Midbrain (tissue), 1 donor: ENCODE measurements around the gene RPS19.
A peak's percentile ranks its signal among the peaks of the same experiment; 100 is the strongest.

Experiments
- DNase-seq: peaks from one replicate; lab custom pipeline; 2025; lab: John Stamatoyannopoulos, UW

Gene RPS19

GRCh38 chr19:41859618-41860418 lies at the start of gene RPS19:
Gene RPS19 (plus strand): TSS chr19:41860255. CDS start chr19:41860775, 520 bp downstream.
- DNase-seq = peak; percentile 100

- no peak for DNase-seq
Measured at GRCh38 chr19:41810301-41810700, 49.8 kb upstream of the RPS19 start.

DNA sequence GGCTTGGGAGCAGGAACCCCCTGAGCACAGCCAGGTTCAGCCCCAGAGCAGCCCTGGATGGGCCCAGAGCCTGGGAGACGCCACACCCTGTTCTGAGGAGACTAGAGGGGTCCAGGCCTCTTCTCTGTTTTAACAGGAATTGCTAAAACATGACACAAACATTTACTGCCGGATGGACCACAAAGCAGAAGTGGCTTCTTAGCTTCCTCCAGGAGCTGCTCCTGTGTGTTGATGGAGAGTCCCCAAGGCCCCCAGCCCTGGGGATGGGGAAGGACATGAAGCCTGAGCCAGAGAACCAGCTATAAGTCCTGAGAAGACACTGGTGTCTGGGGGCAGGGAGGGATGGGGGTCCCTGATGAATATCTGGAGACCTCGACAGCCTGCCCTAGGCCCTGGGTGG lies 49.0 kb upstream of the RPS19 start:
- DNase-seq = peak; percentile 9

- no peak for DNase-seq
Measured at GRCh38 chr19:41811981-41812380, 48.1 kb upstream of the RPS19 start.

DNA sequence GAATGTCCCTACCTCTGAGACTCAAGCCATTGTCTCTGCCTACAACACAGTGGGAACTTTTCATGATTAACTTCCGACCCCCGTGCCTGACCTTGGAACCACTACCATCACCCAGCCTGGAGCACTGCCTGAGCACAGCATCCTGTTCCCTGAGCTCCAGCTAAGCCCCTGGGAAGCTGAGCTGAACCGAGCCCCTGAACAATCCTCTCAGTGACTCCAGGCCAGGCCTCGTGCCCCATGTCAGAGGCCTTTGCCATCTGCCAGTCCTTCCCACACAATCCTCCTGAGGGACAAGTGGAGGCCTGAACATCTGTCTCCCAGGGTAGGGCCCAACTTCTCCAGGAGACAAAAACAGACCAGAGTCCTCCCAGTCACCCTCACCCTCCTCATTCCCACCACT lies 46.1 kb upstream of the RPS19 start:
- no peak for DNase-seq

- DNase-seq = no peak
Measured at GRCh38 chr19:41815301-41815700, 44.8 kb upstream of the RPS19 start.

DNA sequence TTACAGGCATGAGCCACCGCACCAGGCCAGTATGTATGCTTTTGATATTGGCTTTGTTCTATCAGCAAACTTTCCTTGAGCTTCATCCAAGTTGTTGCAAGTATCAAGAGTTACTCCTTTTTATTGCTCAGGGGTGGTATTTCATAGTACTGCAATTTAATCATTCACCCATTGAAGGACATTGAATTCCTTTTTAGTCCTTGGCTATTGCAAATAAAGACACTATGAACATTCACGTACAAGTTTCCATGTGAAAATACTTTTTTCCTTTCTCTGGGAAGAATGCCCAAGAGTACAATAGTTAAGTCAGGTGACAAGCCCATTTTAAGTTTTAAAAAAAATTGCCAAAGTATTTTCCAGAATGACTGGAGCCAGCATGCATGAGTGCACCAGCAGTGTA lies 43.3 kb upstream of the RPS19 start:
- no peak for DNase-seq

DNA sequence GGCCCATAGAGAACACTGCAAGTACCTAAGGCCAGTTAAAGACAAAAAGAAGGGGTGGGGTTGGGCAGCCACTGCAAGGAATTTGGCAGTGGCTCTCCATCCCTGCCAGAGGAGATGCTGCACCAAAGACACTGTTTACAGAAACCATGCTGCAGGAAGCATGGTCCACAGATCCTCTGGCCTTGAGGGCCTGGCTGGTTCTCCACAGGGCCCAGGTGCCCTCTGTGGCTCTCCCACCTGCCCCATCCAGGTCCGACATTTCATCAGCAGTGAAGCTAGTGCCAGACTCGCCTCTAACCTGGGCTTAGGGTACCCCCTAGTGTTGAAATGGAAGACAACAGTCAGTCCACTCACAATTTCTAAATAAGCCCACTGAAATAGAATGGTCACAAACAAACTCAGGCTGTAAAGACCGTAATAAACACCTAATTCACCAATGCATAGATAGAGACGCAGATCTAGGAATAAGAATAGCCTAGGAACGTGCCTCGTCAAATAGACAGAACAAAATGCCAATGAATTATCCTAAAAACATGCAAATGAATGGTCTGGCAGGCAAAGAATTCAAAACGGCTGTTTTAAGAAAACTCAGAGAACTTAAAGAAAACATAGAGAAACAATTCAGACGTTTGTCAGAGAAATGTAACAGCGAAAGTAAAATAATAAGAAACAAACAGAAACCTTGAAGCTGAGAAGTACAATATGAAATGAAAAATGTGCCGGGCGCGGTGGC lies 38.9 kb upstream of the RPS19 start:
- DNase-seq = peak; percentile 12

- DNase-seq = no peak
Measured at GRCh38 chr19:41837981-41838708, 21.9 kb upstream of the RPS19 start.

GRCh38 chr19:41839211-41839610 lies 20.8 kb upstream of the RPS19 start:
- DNase-seq = no peak

GRCh38 chr19:41843371-41843770 lies 16.7 kb upstream of the RPS19 start:
- no peak for DNase-seq

DNA sequence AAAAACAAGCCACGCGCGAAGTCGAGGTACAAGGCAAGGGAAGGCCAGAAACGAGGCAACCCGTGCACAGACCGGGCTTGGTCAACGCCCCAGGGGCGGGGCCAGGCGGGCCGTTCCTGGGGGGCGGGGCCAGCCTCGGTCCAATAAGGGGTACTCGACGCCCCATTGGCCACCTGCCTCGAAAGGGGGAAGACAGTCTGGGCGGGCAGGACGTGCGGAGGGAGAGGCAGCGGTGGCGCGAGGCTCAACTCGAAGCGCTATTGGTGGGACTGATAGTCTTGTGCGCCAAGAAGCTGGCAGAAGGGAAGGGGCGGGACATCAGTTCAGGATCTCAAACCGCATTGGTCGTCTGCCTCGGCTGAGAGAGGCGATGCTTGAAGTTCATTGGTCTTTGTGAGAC lies 15.5 kb upstream of the RPS19 start, which contains the start of gene LYPD4:
Gene LYPD4 (minus strand): TSS at position 83 of the 400 bp plus-strand sequence. CDS start 5,398 bp downstream, outside the sequence.
- no peak for DNase-seq

- no peak for DNase-seq
Measured at GRCh38 chr19:41845001-41845050, 15.2 kb upstream of the RPS19 start, which contains the start of gene DMRTC2. Gene DMRTC2 (plus strand): TSS chr19:41845042. CDS start chr19:41847429, 2,387 bp downstream.

- DNase-seq = no peak
Measured at GRCh38 chr19:41845051-41845590, 14.9 kb upstream of the RPS19 start.

GRCh38 chr19:41847351-41848105 lies 12.5 kb upstream of the RPS19 start:
- DNase-seq = no peak

- no peak for DNase-seq
Measured at GRCh38 chr19:41848666-41849065, 11.4 kb upstream of the RPS19 start.

GRCh38 chr19:41849067-41849466 lies 11.0 kb upstream of the RPS19 start:
- DNase-seq = no peak

DNA sequence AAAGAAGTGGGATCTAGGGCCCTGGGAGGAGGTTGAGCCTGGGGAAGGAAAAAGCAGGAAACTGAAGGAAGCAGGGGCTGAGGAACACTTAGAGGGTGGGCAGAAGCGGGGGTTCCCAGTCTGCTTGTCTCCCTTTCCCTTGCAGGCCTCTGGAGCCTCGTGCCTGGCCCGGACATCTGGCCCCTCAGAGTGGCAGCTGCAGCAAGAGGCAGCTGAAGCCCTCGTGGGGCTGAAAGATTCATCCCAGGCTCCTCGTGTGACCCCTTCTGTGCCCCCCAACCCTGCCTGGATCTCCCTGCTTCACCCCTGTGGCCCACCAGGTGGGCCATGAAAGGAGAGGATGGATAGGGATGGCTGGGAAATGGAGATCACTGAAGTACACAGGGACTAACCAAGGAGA lies 9.7 kb upstream of the RPS19 start:
- DNase-seq = no peak

DNA sequence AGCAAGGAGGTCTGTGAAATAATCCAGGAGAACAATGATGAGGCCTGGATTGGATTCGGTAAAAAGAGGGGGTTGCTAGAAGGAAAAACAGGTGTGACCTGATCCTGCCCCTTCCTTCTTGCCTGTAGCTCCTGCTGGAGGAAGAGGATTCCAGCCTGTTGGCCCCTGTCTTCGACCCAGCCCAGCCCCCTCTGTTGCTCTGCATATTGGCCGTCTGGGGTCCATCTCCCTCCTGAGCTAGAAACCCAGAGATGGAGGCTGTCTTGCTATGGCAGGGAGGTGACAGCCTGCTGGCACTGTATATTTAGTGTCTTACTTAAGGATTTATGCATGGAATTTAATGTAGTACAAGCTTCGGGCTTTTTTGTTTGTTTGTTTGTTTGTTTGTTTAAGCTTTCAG lies 8.6 kb upstream of the RPS19 start:
- DNase-seq = no peak

DNA sequence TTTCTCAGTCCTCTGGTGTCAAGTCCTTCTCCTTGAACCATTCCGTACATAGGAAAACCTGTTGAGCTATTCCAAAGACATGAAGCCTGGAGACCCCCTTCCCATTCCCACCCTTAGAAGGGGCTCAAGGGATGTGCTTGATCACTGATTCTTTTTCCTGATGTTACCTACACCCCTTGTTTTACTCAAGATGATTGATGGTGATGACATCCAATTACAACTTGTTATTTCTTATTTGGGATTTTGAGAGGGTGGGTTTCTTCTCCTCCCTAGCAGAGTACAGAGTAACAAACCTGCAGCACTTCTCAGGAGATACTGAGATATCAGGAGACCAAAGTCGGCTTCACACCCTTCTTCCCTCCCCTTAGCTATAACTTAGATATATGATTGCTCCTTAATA lies 6.7 kb upstream of the RPS19 start:
- DNase-seq = no peak

DNA sequence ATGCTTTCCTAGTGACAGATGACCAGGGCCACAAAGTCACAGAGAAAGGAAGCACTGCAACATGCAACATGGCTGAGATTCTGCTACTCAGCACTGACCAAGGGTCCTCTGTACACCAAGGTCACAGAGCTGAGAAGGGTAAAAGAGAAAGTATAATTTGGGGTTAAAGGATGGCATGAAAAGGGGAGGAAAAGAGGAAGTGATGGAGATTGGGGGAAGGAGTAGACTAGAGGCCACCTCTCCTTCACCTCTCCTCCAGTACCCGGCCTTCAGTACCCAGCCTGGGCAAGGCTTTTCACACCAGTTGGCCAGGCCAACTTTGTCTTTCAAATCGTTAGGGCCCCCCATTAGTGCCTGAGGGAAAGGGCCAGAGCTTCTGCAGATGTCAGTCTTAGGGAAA lies 6.3 kb upstream of the RPS19 start:
- no peak for DNase-seq

DNA sequence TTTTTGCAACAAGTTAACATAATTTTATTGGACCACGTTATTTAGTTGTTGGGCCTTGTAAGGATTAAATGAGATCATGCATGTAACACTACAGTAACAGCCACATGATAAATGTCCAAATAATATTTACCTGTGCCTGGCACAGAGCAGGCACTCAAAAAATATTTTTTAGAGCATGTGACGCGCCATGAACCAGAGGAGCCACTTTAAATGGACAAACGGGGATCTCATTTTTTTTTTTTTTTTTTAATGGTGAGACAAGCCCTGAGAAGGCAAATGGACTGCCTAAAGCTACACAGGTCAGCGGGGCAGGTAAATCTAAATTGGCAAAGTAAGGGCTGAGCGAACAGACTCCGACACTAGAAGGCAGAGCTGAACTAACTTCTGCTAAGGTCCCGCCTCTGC lies 840 bp upstream of the RPS19 start:
- DNase-seq = no peak
